WTC11 (cell line): ENCODE data around the gene GABRE. TPM values are rescaled to one million over a fixed set of nuclear protein-coding genes. Genes with fewer than 3 reads are reported as not detected.

Experiments used
- ATAC-seq: fragments of 200-7000 bp; cut with Tn5 transposase; 2 replicates; pipeline ENCODE4 v1.10.0; 2021; ENCODE audit warnings: mild to moderate bottlenecking, moderate library complexity
- CTCF ChIA-PET: fragments of 300-600 bp; sonication (Branson Sonifier 250); formaldehyde crosslinking; loops from one replicate; lab custom pipeline; 2021; ENCODE audit warnings: antibody characterized with exemption; lab: Charles Lee
- POLR2A ChIA-PET: fragments of 350-600 bp; sonication (Branson Sonifier 250); formaldehyde crosslinking; loops from one replicate; lab custom pipeline; 2021; ENCODE audit warnings: antibody characterized with exemption; lab: Charles Lee
- DNase-seq: peaks from one replicate; pipeline ENCODE4 v3.0.0; 2021; ENCODE audit warnings: low spot score
- H3K27ac Mint-ChIP-seq: 2 replicates; pipeline ENCODE4 v1.8.0; 2021; ENCODE audit warnings: mixed read lengths
- H3K27me3 Mint-ChIP-seq: 2 replicates; pipeline ENCODE4 v1.8.0; 2021; ENCODE audit warnings: low read depth, mild to moderate bottlenecking, moderate library complexity, mixed read lengths
- H3K36me3 Mint-ChIP-seq: 2 replicates; pipeline ENCODE4 v1.8.0; 2021; ENCODE audit warnings: mixed read lengths
- H3K4me1 Mint-ChIP-seq: 2 replicates; pipeline ENCODE4 v1.8.0; 2022; ENCODE audit warnings: mixed read lengths
- H3K4me3 Mint-ChIP-seq: 2 replicates; pipeline ENCODE4 v1.8.0; 2021; ENCODE audit warnings: mild to moderate bottlenecking, moderate library complexity, mixed read lengths
- H3K9me3 Mint-ChIP-seq: 2 replicates; pipeline ENCODE4 v1.8.0; 2021; ENCODE audit warnings: mixed read lengths
- CREB1 ChIP-seq: sonication (generic); formaldehyde crosslinking; IDR thresholded peaks from 2 replicates; pipeline ENCODE4 v1.8.0; 2023; ENCODE audit warnings: mild to moderate bottlenecking, missing genetic modification reagents
- E2F5 ChIP-seq: sonication (generic); formaldehyde crosslinking; IDR thresholded peaks from 2 replicates; pipeline ENCODE4 v1.8.1; 2022; ENCODE audit warnings: mild to moderate bottlenecking, moderate library complexity, missing genetic modification reagents
- ERG ChIP-seq: fragments of 250-450 bp; sonication (Bioruptor Pico); IDR thresholded peaks from 2 replicates; pipeline ENCODE4 v1.8.0; 2021; ENCODE audit warnings: mild to moderate bottlenecking
- FOXP4 ChIP-seq: sonication (generic); formaldehyde crosslinking; IDR thresholded peaks from 2 replicates; pipeline ENCODE4 v1.8.0; 2022; ENCODE audit warnings: mild to moderate bottlenecking, missing genetic modification reagents
- GABPB1 ChIP-seq: sonication (generic); formaldehyde crosslinking; IDR thresholded peaks from 2 replicates; pipeline ENCODE4 v1.8.1; 2023; ENCODE audit warnings: mild to moderate bottlenecking, missing genetic modification reagents
- IRF2 ChIP-seq: sonication (generic); formaldehyde crosslinking; IDR thresholded peaks from 2 replicates; pipeline ENCODE4 v1.8.0; 2022; ENCODE audit warnings: low read depth, missing genetic modification reagents, borderline replicate concordance
- MAX ChIP-seq: sonication (generic); formaldehyde crosslinking; IDR thresholded peaks from 2 replicates; pipeline ENCODE4 v1.8.0; 2022; ENCODE audit warnings: mild to moderate bottlenecking, missing genetic modification reagents
- MXD4 ChIP-seq: fragments of 250-450 bp; sonication (Bioruptor Pico); IDR thresholded peaks from 2 replicates; pipeline ENCODE4 v1.8.0; 2021; ENCODE audit warnings: mild to moderate bottlenecking, moderate library complexity, borderline replicate concordance
- NR3C1 ChIP-seq: sonication (generic); formaldehyde crosslinking; conservative IDR thresholded peaks from 2 replicates; pipeline ENCODE4 v1.8.1; 2023; ENCODE audit warnings: low read depth, mild to moderate bottlenecking, missing genetic modification reagents
- PREB ChIP-seq: sonication (generic); formaldehyde crosslinking; IDR thresholded peaks from 2 replicates; pipeline ENCODE4 v1.8.1; 2022; ENCODE audit warnings: mild to moderate bottlenecking, missing genetic modification reagents, moderate library complexity, borderline replicate concordance
- PRRX2 ChIP-seq: fragments of 250-450 bp; sonication (Bioruptor Pico); IDR thresholded peaks from 2 replicates; pipeline ENCODE4 v1.8.0; 2021; ENCODE audit warnings: mild to moderate bottlenecking
- RORB ChIP-seq: fragments of 250-450 bp; sonication (Bioruptor Pico); IDR thresholded peaks from 2 replicates; pipeline ENCODE4 v1.9.0; 2021; ENCODE audit warnings: mild to moderate bottlenecking
- TEAD4 ChIP-seq: sonication (generic); formaldehyde crosslinking; IDR thresholded peaks from 2 replicates; pipeline ENCODE4 v1.8.0; 2022; ENCODE audit warnings: mild to moderate bottlenecking, missing genetic modification reagents
- USF1 ChIP-seq: sonication (generic); formaldehyde crosslinking; IDR thresholded peaks from 2 replicates; pipeline ENCODE4 v1.8.0; 2022; ENCODE audit warnings: mild to moderate bottlenecking, missing genetic modification reagents
- ZNF232 ChIP-seq: sonication (generic); formaldehyde crosslinking; IDR thresholded peaks from 2 replicates; pipeline ENCODE4 v1.8.0; 2022; ENCODE audit warnings: mild to moderate bottlenecking, missing genetic modification reagents
- ZNF317 ChIP-seq: sonication (generic); formaldehyde crosslinking; IDR thresholded peaks from 2 replicates; pipeline ENCODE4 v1.8.1; 2023; ENCODE audit warnings: low read depth, mild to moderate bottlenecking, moderate library complexity, missing genetic modification reagents, borderline replicate concordance
- ZNF425 ChIP-seq: fragments of 250-450 bp; sonication (Bioruptor Pico); conservative IDR thresholded peaks from 2 replicates; pipeline ENCODE4 v1.9.0; 2021; ENCODE audit warnings: mild to moderate bottlenecking
- ZNF532 ChIP-seq: fragments of 250-450 bp; sonication (Bioruptor Pico); IDR thresholded peaks from 2 replicates; pipeline ENCODE4 v1.9.0; 2021; ENCODE audit warnings: mild to moderate bottlenecking, borderline replicate concordance
- ZNF671 ChIP-seq: fragments of 250-450 bp; sonication (Bioruptor Pico); IDR thresholded peaks from 2 replicates; pipeline ENCODE4 v1.8.0; 2021; ENCODE audit warnings: mild to moderate bottlenecking
- total RNA-seq: library from RNA; stranded (reverse); gene quantifications from 3 replicates; pipeline ENCODE4 v1.2.3, GENCODE V29; 2021

The GABRE gene
- total RNA-seq, 1 experiment from 2014 or later = 6.5 TPM

- Mint-ChIP-seq H3K36me3 (no peaks in the 10 kb centered on the region), H3K4me3 (no peak overlapping the region), H3K27ac (no peak overlapping the region), H3K27me3 (no peaks in the 10 kb centered on the region), H3K4me1 (peaks cover 9% of the 10 kb centered on the region), H3K9me3 (no peaks in the 10 kb centered on the region)
- TF ChIP-seq E2F5 (CRISPR knock-in tag) (no peak), RORB (CRISPR knock-in tag) (no peak), ZNF317 (CRISPR knock-in tag) (no peak), ZNF425 (CRISPR knock-in tag) (no peak)
- DNase-seq = no peak
- CTCF ChIA-PET = no interaction called here
- ATAC-seq = no peak
- POLR2A ChIA-PET = no interaction called here
Measured at GRCh38 chrX:151987108-151987507, 12.6 kb upstream of the GABRE start.

GRCh38 chrX:151985955-151986354 is 11.5 kb upstream of the GABRE start:
- ChIA-PET CTCF (no interaction called here), POLR2A (no interaction called here)
- Mint-ChIP-seq H3K36me3 (no peaks in the 10 kb centered on the region), H3K9me3 (no peaks in the 10 kb centered on the region), H3K27ac (no peak overlapping the region), H3K4me3 (no peak overlapping the region), H3K27me3 (no peaks in the 10 kb centered on the region), H3K4me1 (peaks cover 9% of the 10 kb centered on the region)
- TF ChIP-seq ZNF532 (CRISPR knock-in tag) = no peak
- no peak for TF ChIP-seq TEAD4 (CRISPR knock-in tag)
- no peak for TF ChIP-seq MAX (CRISPR knock-in tag)
- TF ChIP-seq NR3C1 (CRISPR knock-in tag) = no peak
- no peak for TF ChIP-seq ERG
- TF ChIP-seq ZNF425 (CRISPR knock-in tag) = no peak
- TF ChIP-seq ZNF232 = no peak
- TF ChIP-seq FOXP4 (CRISPR knock-in tag) = no peak
- TF ChIP-seq RORB (CRISPR knock-in tag) = no peak
- no peak for TF ChIP-seq ZNF671
- TF ChIP-seq IRF2 = no peak
- TF ChIP-seq PREB (CRISPR knock-in tag) = no peak
- no peak for TF ChIP-seq USF1 (CRISPR knock-in tag)
- no peak for TF ChIP-seq GABPB1 (CRISPR knock-in tag)
- TF ChIP-seq MXD4 (CRISPR knock-in tag) = no peak
- no peak for TF ChIP-seq PRRX2 (CRISPR knock-in tag)
- no peak for TF ChIP-seq CREB1 (CRISPR knock-in tag)
- ATAC-seq = no peak
- no peak for DNase-seq
